HL-60 (cell line): Measurements from ENCODE around the gene GFPT2.
A peak's percentile ranks its signal among the peaks of the same experiment; 100 is the strongest.

Experiments used
- DNase-seq, 2 experiments: peaks; one replicate each; pipeline ENCODE4 v3.0.0-alpha.2; 2010 to 2020; ENCODE audit warnings: low read depth in 1 of 2, low spot score in 1 of 2
- H3K27ac ChIP-seq: fragments of 250-450 bp; sonication (Bioruptor Pico); replicated peaks from 2 replicates; pipeline ENCODE4 v1.5.1; 2020; ENCODE audit warnings: mild to moderate bottlenecking, moderate library complexity
- H3K27me3 ChIP-seq: fragments of 250-450 bp; sonication (Bioruptor Pico); 2 replicates; pipeline ENCODE4 v1.5.1; 2021; ENCODE audit warnings: mild to moderate bottlenecking, moderate library complexity; ENCODE audit not compliant: insufficient read depth, poor library complexity, severe bottlenecking
- H3K4me3 ChIP-seq: replicated peaks from 2 replicates; pipeline ENCODE4 v1.5.1; 2011; ENCODE audit warnings: mild to moderate bottlenecking, control low read depth, low read length; ENCODE audit not compliant: insufficient read depth
- GABPA ChIP-seq: IDR thresholded peaks from 2 replicates; pipeline ENCODE4 v1.6.1; 2012; ENCODE audit warnings: low read depth
- POLR2AphosphoS5 ChIP-seq: IDR thresholded peaks from 2 replicates; pipeline ENCODE4 v1.6.1; 2012; ENCODE audit warnings: low read depth
- SPI1 ChIP-seq: IDR thresholded peaks from 2 replicates; pipeline ENCODE4 v1.6.1; 2012; ENCODE audit warnings: low read depth, mild to moderate bottlenecking, borderline replicate concordance
- TF ChIP-seq, protein P1 (sequence below): IDR thresholded peaks from one replicate; pipeline ENCODE4 v1.5.1; 2011; ENCODE audit warnings: low read length, control low read depth, inconsistent platforms; ENCODE audit not compliant: insufficient read depth
- TF ChIP-seq, protein P2 (sequence below): IDR thresholded peaks from 2 replicates; pipeline ENCODE4 v1.6.1; 2012; ENCODE audit warnings: low read depth; ENCODE audit not compliant: insufficient replicate concordance

GFPT2 gene

DNA sequence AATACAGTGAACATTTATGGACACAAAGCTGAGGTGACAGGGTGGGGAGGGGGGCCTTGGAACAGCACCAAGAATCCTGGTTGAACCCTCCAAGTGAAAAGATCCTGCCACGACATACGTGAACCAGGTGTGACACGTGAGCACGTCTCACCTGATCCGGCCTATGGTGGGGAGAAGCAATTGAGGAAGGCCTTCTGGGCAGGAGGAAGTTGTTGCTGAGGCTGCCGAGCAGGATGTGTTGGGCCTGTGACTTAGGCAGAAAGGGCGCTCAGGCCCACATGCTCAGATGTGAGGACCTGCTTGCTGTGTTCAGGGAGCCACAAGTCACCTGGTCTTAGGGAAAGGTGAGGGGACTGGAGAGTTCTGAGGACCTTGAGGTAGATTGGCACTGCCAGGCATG lies 58.7 kb downstream of the GFPT2 start:
- DNase-seq = peak in 1 of 2 experiments; percentile 39
- Histone ChIP-seq H3K27ac (no peak overlapping the region), H3K27me3 (no peaks in the 10 kb centered on the region), H3K4me3 (no peak overlapping the region)
- TF ChIP-seq, protein P1, sequence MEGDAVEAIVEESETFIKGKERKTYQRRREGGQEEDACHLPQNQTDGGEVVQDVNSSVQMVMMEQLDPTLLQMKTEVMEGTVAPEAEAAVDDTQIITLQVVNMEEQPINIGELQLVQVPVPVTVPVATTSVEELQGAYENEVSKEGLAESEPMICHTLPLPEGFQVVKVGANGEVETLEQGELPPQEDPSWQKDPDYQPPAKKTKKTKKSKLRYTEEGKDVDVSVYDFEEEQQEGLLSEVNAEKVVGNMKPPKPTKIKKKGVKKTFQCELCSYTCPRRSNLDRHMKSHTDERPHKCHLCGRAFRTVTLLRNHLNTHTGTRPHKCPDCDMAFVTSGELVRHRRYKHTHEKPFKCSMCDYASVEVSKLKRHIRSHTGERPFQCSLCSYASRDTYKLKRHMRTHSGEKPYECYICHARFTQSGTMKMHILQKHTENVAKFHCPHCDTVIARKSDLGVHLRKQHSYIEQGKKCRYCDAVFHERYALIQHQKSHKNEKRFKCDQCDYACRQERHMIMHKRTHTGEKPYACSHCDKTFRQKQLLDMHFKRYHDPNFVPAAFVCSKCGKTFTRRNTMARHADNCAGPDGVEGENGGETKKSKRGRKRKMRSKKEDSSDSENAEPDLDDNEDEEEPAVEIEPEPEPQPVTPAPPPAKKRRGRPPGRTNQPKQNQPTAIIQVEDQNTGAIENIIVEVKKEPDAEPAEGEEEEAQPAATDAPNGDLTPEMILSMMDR = no peak
- TF ChIP-seq POLR2AphosphoS5 (no peak), SPI1 (peak; percentile 40; the same call in 1 of the 2 replicates), GABPA (no peak)
- TF ChIP-seq, protein P2, sequence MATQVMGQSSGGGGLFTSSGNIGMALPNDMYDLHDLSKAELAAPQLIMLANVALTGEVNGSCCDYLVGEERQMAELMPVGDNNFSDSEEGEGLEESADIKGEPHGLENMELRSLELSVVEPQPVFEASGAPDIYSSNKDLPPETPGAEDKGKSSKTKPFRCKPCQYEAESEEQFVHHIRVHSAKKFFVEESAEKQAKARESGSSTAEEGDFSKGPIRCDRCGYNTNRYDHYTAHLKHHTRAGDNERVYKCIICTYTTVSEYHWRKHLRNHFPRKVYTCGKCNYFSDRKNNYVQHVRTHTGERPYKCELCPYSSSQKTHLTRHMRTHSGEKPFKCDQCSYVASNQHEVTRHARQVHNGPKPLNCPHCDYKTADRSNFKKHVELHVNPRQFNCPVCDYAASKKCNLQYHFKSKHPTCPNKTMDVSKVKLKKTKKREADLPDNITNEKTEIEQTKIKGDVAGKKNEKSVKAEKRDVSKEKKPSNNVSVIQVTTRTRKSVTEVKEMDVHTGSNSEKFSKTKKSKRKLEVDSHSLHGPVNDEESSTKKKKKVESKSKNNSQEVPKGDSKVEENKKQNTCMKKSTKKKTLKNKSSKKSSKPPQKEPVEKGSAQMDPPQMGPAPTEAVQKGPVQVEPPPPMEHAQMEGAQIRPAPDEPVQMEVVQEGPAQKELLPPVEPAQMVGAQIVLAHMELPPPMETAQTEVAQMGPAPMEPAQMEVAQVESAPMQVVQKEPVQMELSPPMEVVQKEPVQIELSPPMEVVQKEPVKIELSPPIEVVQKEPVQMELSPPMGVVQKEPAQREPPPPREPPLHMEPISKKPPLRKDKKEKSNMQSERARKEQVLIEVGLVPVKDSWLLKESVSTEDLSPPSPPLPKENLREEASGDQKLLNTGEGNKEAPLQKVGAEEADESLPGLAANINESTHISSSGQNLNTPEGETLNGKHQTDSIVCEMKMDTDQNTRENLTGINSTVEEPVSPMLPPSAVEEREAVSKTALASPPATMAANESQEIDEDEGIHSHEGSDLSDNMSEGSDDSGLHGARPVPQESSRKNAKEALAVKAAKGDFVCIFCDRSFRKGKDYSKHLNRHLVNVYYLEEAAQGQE = no peak

DNA sequence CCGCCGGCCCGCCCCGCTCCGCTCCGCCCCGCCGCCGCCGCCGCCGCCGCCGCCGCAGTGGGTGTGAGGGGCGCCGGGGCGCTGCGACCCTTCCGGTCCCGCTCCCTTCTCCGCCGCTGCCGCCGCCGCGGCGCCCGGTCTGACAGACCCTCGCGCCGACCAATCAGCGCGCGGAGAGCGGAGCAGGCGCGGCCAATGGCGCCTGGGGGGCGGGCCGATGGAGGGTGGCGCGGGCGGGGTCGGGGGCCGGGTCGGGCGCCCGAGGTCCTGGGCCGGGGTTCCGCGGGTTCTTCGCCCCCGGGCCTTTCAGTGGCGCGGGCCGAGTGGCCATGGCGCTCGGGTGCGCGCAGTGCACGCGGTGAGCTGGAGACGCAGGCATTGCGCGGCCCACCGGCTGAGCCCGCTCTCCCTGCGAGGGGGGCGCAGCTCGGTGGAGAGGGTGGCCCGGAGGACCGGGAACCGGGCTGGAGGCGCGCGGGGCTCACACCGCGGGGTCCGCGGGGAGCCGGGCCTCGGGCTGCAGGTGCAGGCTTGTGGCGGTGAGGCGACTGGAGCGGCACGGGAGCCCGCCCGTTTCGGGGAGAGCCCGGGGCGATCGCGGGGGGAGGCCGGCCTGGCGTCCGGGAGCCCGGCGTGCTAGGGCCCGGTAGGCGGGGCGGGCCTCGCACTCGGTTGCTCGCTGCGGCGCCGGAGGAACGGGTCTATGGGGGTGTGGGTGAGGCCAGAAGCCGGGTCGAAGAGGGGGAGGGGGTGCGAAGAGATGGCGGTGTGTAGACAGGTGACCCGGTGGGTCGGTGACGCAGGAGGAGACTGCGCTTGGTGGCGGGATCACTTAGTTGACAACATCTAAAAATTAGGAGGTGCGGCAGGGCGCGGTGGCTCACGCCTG lies 60.9 kb downstream of the GFPT2 start, which contains the start of gene MAPK9:
MAPK9 (minus strand) TSS at position 141 of the 889 bp plus-strand sequence. CDS start 11,522 bp downstream, outside the sequence.
- H3K4me3 ChIP-seq = peak within 1 kb of the TSS; percentile 83
- no peak for TF ChIP-seq GABPA
- TF ChIP-seq SPI1 = no peak
- TF ChIP-seq POLR2AphosphoS5 = no peak
- TF ChIP-seq, protein P2 = no peak
- TF ChIP-seq, protein P1 = no peak
- DNase-seq = peak; percentile 70 to 75
- H3K27me3 ChIP-seq = no peaks in the 10 kb centered on the region
- H3K27ac ChIP-seq = peak within 1 kb of the TSS; percentile 51

DNA sequence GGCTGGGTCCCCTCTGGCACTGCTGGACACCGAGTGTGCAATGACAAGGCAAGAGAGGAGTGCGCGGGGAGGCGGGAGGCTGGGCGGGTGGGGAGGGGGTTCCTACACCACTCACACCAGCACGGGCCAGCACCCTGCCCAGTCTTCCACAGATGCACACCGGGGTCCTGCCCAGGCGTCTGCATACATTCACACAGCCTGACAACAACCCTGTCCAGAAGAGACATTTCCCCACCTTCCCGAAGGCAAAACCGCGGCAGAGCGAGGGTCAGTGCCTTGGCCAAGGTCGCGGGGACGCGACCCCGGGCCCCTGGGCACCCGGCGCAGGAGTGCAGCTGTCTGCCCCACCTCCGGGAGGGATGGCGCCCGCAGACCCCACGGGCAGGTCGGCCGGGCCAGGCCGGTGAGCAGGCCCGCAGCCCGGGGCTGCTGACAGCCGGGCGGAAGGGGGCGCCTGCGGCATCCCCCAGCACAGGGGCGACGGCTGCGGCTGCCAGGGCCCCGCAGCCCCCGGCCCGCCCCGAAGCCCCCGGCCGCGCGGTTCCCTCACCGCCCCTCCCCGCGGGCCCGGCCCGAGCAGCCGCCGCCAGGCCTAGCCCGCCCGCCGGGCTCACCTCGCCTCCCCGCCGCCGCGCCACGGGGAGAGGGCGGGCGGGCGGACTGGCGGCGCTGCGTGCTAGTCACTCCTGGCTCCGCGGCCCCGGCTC lies 61.7 kb downstream of the GFPT2 start:
- no peaks in the 10 kb centered on the region for H3K27me3 ChIP-seq
- TF ChIP-seq SPI1 = no peak
- TF ChIP-seq POLR2AphosphoS5 = no peak
- TF ChIP-seq GABPA = no peak
- TF ChIP-seq, protein P2 = no peak
- TF ChIP-seq, protein P1 = no peak
- peak in 1 of 2 experiments; percentile 12 for DNase-seq
- peak overlapping the region; percentile 51; the same call in 1 of the 2 replicates for H3K27ac ChIP-seq
- peak overlapping the region; percentile 59 for H3K4me3 ChIP-seq
